ENCODE results near the gene TRIM36. TPM values are rescaled to one million over a fixed set of nuclear protein-coding genes. Genes with fewer than 3 reads are reported as not detected.

Gene TRIM36
- total and polyA plus RNA-seq, 2 donors from 2014 or later: 0.39 to 1.8 TPM

GRCh38 chr5:115100319-115100955, 69.3 kb downstream of the TRIM36 start:
- intact Hi-C loops (cut with DNase I): no loop called here
- Histone ChIP-seq H3K4me3 (ENCODE audit: low read length in 3 of 3) (no peak overlapping the region), H3K27ac (ENCODE audit: low read depth in 2 of 2, low read length in 2 of 2) (no peak overlapping the region), H3K9ac (ENCODE audit: low read length in 3 of 3) (no peak overlapping the region), H3K4me1 (ENCODE audit: control insufficient read depth in 2 of 3, insufficient read depth in 2 of 3, low read depth in 1 of 3, low read length in 3 of 3) (no peaks in the 10 kb centered on the region), H3K9me3 (ENCODE audit: control insufficient read depth in 2 of 3, insufficient read depth in 1 of 3, low read length in 3 of 3) (no peaks in the 10 kb centered on the region), H3K36me3 (ENCODE audit: control insufficient read depth in 2 of 3, insufficient read depth in 3 of 3, low read length in 3 of 3) (no peaks in the 10 kb centered on the region), H3K27me3 (ENCODE audit: control insufficient read depth, insufficient read depth, low read length) (no peaks in the 10 kb centered on the region)
- no peak for DNase-seq
- FAIRE-seq: no peak
- no peak for TF ChIP-seq CTCF (IDR thresholded peaks at IDR 0.05; ENCODE audit: borderline replicate concordance, extremely low read depth, insufficient read depth)

- Histone ChIP-seq H3K36me3 (ENCODE audit: control insufficient read depth in 2 of 3, insufficient read depth in 3 of 3, low read length in 3 of 3) (no peaks in the 10 kb centered on the region), H3K4me3 (ENCODE audit: low read length in 3 of 3) (no peak overlapping the region), H3K27me3 (ENCODE audit: control insufficient read depth, insufficient read depth, low read length) (no peaks in the 10 kb centered on the region), H3K4me1 (ENCODE audit: control insufficient read depth in 2 of 3, insufficient read depth in 2 of 3, low read depth in 1 of 3, low read length in 3 of 3) (no peaks in the 10 kb centered on the region), H3K9me3 (ENCODE audit: control insufficient read depth in 2 of 3, insufficient read depth in 1 of 3, low read length in 3 of 3) (no peaks in the 10 kb centered on the region), H3K9ac (ENCODE audit: low read length in 3 of 3) (no peak overlapping the region), H3K27ac (ENCODE audit: low read depth in 2 of 2, low read length in 2 of 2) (no peak overlapping the region)
- peak in 3 of 5 donors; percentile 18 to 58 (median 51) for DNase-seq
- no peak for FAIRE-seq
- intact Hi-C loops (cut with DNase I): loop anchor here (5.0 kb wide), 1 partner anchor 149 kb away; no protein-coding TSS in a partner anchor
- peak; percentile 55 for TF ChIP-seq CTCF (IDR thresholded peaks at IDR 0.05; ENCODE audit: borderline replicate concordance, extremely low read depth, insufficient read depth)
Observed at GRCh38 chr5:115098041-115098702, 71.5 kb downstream of the TRIM36 start.

- FAIRE-seq (no peak), DNase-seq (no peak)
- no peak for TF ChIP-seq CTCF (IDR thresholded peaks at IDR 0.05; ENCODE audit: borderline replicate concordance, extremely low read depth, insufficient read depth)
- Histone ChIP-seq H3K27ac (ENCODE audit: low read depth in 2 of 2, low read length in 2 of 2) (no peak overlapping the region), H3K4me1 (ENCODE audit: control insufficient read depth in 2 of 3, insufficient read depth in 2 of 3, low read depth in 1 of 3, low read length in 3 of 3) (no peaks in the 10 kb centered on the region), H3K9me3 (ENCODE audit: control insufficient read depth in 2 of 3, insufficient read depth in 1 of 3, low read length in 3 of 3) (no peaks in the 10 kb centered on the region), H3K27me3 (ENCODE audit: control insufficient read depth, insufficient read depth, low read length) (no peaks in the 10 kb centered on the region), H3K36me3 (ENCODE audit: control insufficient read depth in 2 of 3, insufficient read depth in 3 of 3, low read length in 3 of 3) (no peaks in the 10 kb centered on the region), H3K4me3 (ENCODE audit: low read length in 3 of 3) (no peak overlapping the region), H3K9ac (ENCODE audit: low read length in 3 of 3) (no peak overlapping the region)
- intact Hi-C loops (cut with DNase I): loop anchor here (5.0 kb wide), 1 partner anchor 150 kb away; no protein-coding TSS in a partner anchor
Observed at GRCh38 chr5:115097236-115097635, 72.5 kb downstream of the TRIM36 start.

All from kidney (tissue), 14 donors.